K562 treated with DMSO at 1 percent for 24 hours (cell line): ENCODE data around the gene CD6. TPM values are rescaled to one million over a fixed set of nuclear protein-coding genes. Genes with fewer than 3 reads are reported as not detected.

Source experiments
- total RNA-seq: library from RNA; unstranded; fragments of 300-600 nt; gene quantifications from 2 replicates; pipeline ENCODE4 v1.2.3, GENCODE V29; 2022; ENCODE audit warnings: low read depth; ENCODE audit not compliant: insufficient read depth

Gene CD6, protein sequence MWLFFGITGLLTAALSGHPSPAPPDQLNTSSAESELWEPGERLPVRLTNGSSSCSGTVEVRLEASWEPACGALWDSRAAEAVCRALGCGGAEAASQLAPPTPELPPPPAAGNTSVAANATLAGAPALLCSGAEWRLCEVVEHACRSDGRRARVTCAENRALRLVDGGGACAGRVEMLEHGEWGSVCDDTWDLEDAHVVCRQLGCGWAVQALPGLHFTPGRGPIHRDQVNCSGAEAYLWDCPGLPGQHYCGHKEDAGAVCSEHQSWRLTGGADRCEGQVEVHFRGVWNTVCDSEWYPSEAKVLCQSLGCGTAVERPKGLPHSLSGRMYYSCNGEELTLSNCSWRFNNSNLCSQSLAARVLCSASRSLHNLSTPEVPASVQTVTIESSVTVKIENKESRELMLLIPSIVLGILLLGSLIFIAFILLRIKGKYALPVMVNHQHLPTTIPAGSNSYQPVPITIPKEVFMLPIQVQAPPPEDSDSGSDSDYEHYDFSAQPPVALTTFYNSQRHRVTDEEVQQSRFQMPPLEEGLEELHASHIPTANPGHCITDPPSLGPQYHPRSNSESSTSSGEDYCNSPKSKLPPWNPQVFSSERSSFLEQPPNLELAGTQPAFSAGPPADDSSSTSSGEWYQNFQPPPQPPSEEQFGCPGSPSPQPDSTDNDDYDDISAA
- not detected in 2 replicates for total RNA-seq

DNA sequence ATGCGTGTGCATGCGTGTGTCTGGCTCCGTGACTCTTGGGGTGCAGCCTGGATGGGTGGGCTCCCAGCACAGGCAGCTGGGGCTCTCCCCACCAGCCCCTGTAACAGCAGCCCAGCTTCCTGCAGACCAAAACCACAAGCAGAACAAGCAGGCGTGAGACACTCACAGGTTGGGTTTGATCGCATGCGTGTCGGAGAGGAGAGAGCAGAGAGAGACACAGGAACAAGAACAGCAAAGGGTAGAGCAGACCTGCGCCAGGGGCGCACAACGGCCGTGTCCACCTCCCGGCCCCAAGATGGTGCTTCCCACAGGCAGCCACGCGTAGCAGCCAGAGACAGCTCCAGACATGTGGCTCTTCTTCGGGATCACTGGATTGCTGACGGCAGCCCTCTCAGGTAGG lies at the start of gene CD6:
Gene CD6, plus strand, starts transcription at position 161 of the 400 bp plus-strand sequence. Its CDS starts 186 bp downstream, at position 347.

DNA sequence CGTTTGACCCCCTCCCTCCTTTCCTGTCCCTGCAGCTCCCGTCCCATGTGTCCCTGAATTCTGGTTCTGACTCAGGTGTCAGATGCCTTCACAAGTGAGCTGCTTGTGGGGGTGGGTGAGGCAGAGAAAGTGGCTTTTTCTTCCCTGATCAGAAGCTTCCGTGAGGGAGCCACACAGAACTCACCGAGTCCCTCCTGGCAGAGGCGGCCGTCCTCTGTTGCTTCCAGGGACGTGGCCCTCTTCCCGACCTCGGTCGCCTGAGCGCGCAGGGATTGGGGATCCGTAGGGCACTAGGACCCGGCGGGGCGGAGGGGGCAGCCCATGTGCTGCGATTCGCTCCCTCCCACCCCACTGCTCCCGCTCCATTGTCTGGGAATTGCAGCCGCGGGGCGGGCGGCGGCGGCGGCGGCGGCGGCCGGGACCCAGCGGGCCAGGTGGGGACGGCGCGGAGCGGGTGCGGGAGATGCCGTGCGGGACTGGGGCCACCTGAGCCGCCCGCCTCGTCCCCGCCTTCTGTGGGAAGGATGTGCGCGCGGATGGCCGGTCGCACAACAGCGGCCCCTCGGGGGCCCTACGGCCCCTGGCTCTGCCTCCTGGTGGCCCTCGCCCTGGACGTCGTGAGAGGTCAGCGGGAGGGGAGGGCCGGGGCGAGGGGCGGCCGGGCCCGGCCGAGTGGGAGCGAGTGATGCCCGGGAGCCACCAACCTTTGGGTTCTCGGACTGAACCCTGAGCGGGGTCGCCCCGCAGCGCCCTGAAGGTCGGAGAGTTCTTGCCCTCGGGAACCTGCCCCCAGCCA lies 47.2 kb upstream of the CD6 start, which contains the start of gene TMEM132A:
Gene TMEM132A, plus strand, starts transcription at position 351 of the 796 bp plus-strand sequence. Its CDS starts 174 bp downstream, at position 525.

DNA sequence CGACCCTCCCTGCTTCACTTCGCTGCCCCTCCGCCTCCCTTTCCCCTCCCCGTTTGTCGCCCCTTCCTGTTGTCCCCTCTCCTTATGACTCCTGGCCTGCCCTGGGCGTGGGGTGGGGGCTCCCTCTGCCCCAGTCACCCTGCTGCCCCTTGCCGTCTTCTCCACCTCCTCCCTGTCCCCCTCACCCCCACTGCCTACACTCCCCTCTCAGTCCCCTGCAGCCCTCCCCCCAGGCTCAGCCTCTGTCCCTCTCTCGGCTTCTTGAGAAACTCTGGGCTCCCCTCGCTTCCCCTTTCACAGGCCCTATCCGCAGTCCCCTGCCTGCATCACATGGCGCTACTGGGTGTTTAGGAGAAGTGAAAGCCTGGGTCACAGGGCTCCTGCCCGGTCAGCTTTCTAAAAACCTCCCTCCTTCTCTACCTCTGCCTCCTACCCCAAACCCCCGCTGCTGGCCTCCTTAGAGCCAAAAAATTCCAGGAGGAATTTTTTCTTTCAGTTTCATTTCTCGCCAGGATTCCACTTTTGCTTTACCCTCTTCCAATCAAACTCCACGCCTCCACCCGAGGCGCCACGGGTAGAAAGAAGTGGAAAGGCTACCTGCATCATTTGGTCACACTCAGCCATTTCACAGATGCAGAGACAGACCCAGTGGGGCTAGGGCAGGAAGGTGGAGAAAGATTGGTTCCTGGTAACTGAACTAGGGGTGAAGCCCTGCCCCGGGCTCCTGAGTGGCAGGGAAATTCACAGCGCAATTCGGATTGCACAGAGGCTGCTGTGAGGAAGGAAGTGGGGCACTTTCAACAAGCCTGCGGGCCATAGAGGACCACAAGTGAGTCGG lies 19.4 kb upstream of the CD6 start, which contains the start of gene SLC15A3:
Gene SLC15A3, minus strand, starts transcription at position 273 of the 838 bp plus-strand sequence. CDS start 625 bp downstream, outside the sequence.

Other genes with a start within 250 kb of the CD6 start
- not detected in 2 replicates for gene MS4A18, start 247.0 kb upstream of the CD6 start, total RNA-seq
- not detected in 2 replicates for gene MS4A15, start 214.8 kb upstream of the CD6 start, total RNA-seq
- not detected in 2 replicates for gene MS4A10, start 186.3 kb upstream of the CD6 start, total RNA-seq
- gene CCDC86, start 129.6 kb upstream of the CD6 start, total RNA-seq, result 36.5 and 39.2 TPM in 2 replicates
- gene PTGDR2, start 115.7 kb upstream of the CD6 start, total RNA-seq, result 7.4 and 11.7 TPM in 2 replicates
- not detected in 2 replicates for gene ZP1, start 104.1 kb upstream of the CD6 start, total RNA-seq
- 149 and 150 TPM in 2 replicates for gene PRPF19, start 65.1 kb upstream of the CD6 start, total RNA-seq
- gene TMEM109, start 57.5 kb upstream of the CD6 start, total RNA-seq, result 57.3 and 61.1 TPM in 2 replicates
- 0.78 and 6.6 TPM in 2 replicates for gene TMEM132A, start 47.2 kb upstream of the CD6 start, total RNA-seq
- 0.46 and 1.2 TPM in 2 replicates for gene SLC15A3, start 19.5 kb upstream of the CD6 start, total RNA-seq
- not detected in 2 replicates for gene CD5, start 130.8 kb downstream of the CD6 start, total RNA-seq
- gene VPS37C, start 189.7 kb downstream of the CD6 start, total RNA-seq, result 25.3 and 26.6 TPM in 2 replicates
- not detected in 2 replicates for gene PGA3, start 231.8 kb downstream of the CD6 start, total RNA-seq